GM21367 (cell line): ENCODE measurements around the gene CNTN1.
"Not testable (repeated sequence)": the region's sequence is repeated elsewhere in the genome, so short reads cannot be mapped to it uniquely, and the experiment has no call there.

Source experiments
- ATAC-seq: cut with Tn5 transposase; IDR thresholded peaks from one replicate; pipeline ENCODE4 v1.9.1; 2021; ENCODE audit not compliant: unreplicated experiment

The CNTN1 gene

DNA sequence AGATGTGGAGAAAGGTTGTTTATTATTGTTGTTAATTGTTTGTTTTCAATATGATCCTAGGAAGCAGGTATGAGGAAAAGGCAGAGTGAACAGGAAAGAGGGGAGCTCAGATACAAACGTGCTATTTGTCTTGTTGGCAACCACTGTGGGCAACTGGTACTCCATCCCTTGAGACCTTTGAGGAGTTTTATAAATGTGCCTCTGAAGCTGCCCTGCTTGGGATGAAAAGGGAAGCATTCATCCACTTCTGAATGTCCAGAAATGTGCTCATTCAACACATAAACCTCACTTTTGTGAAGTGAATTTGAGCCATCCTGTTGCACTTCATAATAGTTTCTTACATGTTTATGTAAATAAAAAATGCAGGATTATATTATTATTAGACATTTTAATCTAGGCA, 331.6 kb downstream of the CNTN1 start:
- no peak for ATAC-seq

DNA sequence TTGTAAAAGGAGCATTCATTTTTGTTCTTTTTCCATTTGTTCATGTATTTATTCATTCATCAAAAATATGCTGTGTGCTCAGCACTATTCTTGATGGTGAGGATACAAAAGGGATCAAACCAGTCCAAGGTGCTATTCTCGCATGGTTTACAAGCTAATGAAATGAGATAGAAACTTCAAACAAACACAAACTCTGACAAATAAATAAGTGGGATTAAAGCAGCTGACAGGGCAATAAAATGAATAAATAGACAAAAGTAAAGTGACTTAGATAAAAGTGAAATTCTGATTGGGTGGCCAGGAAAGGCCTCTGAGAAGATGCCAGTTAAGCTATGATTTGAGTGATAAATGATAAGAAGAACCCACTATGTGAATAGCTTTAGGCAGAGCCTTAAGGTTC, 333.9 kb downstream of the CNTN1 start:
- no peak for ATAC-seq

GRCh38 chr12:41032386-41032785, 340.1 kb downstream of the CNTN1 start:
- no peak for ATAC-seq

GRCh38 chr12:41034686-41035085, 342.4 kb downstream of the CNTN1 start:
- ATAC-seq, result no peak

DNA sequence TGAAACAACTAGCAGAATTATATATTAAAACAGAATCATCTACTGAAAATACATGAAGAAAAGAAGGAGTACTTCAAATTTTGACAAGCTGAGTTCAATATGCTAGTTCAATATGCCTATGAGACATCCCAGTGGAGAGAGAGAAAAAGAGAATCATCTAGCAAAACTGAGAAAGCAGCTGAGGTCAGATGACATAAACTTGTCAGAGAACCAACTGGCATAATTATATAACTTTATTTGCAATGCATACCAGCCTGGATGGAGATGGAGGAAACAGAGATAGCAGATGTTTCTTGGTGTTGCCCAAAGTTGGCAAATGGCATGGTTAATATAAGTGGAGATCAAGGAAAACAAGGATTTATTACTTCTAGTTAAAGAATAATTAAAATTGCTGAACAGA, 347.2 kb downstream of the CNTN1 start:
- no peak for ATAC-seq

DNA sequence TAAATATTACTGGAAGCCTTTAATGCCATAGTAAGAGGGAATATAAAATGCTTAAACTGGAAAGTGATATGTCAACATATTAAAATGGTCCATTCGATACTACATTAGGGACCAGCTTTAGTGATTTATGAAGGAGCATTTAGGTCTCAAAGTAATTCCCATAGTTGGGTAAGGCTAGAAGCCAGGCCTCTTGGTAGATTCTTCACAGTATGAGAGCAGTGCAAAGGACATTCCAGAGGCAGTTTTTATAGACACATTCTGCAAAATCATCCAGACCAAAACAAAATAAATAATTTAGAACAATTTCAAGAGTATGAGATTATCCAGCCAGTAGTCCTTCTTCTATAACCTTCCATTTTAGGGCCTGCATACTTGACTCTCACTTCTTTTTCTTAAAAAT, 353.3 kb downstream of the CNTN1 start:
- ATAC-seq, result no peak

GRCh38 chr12:41049033-41049432, 356.8 kb downstream of the CNTN1 start:
- ATAC-seq, result no peak

GRCh38 chr12:41051954-41052353, 359.7 kb downstream of the CNTN1 start:
- no peak for ATAC-seq

DNA sequence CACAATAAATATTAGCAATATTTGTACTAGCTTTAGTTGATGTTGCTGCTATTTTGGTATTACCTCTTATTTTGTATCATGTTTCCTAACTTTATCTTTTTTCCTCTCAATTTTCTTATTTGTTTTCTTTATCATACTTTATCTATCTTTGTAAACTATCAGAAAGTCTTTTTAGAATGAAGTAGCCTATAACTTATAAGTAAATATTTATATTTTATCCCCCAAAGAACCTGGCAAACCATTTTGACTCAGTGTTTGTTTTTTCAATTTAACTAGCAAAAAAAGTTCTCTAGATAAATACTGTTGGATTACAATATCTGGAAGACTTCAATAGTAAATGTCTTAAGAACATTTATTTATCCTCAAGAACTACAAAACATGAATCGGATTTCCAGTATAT, 360.2 kb downstream of the CNTN1 start:
- no peak for ATAC-seq

DNA sequence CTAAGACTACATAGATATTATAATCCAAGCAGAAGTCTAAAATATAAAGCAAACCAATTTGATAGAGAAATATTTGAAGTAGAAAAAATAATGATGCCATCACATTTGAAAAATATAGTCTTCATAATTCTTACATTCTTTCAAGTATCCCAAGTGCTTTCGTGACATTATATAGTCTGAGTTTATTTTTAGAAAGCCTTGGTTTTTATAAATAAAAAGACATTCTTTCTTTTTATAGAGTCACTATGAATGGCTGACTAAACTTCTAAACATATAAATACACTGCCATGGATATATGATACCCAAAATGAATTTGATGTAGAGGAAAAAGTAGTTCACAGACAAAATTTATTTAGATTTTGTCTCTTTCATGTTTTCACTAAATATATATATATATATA, 360.8 kb downstream of the CNTN1 start:
- no peak for ATAC-seq

DNA sequence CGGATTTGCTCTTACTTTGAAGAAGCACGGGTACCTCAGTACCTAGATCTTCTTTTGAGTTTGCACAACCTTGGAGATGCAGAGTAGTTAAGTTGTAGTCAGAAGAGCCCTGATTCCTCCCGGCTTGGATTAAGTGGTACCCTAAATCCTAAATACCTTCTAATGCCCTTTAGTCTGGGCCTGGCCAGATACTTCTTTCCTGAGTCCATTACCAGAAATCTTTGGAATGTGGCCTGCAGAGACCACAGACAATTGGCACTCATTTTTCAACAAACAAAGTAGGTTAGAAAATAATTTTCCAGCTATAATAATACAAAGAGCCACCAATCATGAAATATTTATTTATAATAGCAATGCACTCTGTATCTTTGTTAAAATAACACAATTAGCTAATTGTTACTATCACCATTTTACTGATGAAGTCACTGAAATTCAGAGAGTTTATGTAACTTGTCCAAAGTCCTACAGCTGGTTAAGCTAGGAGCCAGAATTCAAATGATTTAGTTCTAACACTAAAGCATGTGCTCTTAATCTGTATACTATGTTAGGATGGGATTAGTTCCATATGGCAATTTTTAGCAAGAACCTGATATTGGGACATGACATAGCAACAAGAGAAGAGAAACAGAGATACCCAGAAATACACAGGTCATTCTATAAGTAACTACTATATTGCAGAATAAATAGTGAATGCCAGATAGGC, 363.8 kb downstream of the CNTN1 start:
- ATAC-seq, result no peak

- no peak for ATAC-seq
Measured at GRCh38 chr12:41058266-41058665, 366.0 kb downstream of the CNTN1 start.

GRCh38 chr12:41061192-41061591, 369.0 kb downstream of the CNTN1 start:
- no peak for ATAC-seq

DNA sequence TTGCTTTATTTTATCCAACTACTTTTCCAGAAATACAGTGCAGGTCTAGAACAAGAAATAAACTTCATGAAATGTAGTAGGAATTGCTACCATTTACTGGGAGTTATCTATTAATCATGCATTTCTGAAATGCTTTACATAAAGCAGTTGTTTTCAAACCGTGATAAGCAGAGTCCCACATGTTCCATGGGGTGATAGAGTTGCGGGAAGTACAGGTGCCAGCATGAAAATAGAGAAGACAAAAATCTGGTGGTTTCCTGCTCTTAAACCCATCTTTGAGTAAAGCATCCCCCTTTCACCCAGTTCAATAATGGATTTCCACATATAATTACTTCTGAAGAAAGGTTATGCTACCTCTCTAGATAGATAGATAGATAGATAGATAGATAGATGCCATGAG, 372.2 kb downstream of the CNTN1 start:
- ATAC-seq, result no peak

DNA sequence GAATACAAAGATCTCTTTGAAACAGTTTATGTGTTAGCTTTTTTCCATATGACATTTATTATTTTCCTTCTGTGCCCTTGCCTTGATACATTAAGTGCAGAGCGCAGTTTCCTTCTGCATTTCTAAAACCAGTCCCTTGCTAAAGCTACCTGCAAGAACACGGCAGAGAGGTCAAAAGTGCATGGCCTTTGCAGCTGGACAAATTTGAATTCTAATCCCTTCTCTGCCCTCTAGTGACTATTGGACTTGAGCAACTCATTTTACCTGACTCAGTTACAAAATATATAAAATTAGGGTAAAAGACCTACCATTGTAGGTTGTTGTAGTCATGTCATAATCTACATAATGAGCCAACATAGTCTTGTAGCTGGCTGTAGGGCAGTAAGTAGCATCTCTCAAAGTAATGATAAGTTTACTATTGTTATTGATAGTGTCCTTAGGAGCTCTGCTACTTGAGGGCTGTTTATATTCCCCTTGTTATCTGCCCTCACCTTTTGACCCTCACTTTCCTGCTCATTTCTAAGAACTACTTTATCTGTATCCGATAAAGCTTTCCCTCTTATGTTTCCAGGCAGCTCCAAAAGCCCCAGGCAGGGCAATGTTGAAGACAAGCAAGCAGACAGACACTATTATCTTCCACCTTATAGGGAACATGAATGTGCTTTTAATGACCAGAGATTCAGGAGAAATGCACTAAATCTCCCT, 375.9 kb downstream of the CNTN1 start:
- ATAC-seq, result no peak

GRCh38 chr12:41073633-41074472, 381.6 kb downstream of the CNTN1 start:
- no peak for ATAC-seq

- ATAC-seq, result no peak
Measured at GRCh38 chr12:41074473-41074769, 382.2 kb downstream of the CNTN1 start.

DNA sequence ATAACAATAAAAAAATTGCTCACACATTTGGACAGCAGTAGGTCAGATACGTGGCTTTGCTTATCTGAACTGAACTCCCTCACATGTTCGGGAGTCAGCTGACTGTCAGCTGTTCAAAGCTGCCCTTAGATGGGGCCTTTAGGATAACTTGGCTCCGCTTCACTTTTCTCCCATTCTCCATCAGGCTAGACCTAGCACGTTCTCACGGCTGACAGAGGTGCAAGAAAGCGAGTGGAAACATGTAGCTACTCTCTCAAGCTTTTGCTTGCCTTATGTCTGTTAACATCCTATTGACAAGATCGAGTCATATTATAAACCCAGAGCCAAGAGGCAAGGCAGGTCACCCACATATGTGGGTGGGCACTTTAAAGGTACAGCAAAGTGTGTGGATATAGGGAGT, 383.9 kb downstream of the CNTN1 start:
- no peak for ATAC-seq

DNA sequence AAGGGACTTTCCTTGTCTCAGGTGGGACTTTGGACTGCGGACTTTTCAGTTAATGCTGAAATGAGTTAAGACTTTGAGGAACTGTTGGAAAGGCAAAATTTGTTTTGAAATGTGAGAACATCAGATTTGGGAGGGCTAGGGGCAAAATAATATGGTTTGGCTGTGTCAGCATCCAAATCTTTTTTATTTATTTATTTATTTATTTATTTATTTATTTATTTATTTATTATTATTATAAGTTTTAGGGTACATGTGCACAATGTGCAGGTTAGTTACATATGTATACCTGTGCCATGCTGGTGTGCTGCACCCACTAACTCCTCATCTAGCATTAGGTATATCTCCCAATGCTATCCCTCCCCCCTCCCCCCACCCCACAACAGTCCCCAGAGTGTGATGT, 389.0 kb downstream of the CNTN1 start:
- ATAC-seq, result not testable (repeated sequence)

DNA sequence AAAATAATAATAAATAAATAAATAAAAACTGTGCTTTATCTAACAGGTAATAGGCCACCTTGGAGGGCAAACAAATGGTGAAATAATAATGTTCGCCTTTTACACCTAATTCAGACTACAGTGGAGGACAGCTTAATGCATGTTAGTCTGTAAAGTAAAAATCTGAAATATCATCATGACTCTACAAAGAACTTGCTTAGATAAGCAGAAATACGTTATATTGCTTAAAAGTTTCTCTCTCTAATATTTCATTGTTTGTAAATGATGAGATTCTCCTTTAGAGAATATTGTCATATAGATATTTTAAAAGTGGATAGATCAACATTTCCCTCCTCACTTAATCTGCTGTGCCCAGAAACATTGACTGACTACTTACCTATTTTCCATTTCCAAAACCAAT, 397.2 kb downstream of the CNTN1 start:
- no peak for ATAC-seq

DNA sequence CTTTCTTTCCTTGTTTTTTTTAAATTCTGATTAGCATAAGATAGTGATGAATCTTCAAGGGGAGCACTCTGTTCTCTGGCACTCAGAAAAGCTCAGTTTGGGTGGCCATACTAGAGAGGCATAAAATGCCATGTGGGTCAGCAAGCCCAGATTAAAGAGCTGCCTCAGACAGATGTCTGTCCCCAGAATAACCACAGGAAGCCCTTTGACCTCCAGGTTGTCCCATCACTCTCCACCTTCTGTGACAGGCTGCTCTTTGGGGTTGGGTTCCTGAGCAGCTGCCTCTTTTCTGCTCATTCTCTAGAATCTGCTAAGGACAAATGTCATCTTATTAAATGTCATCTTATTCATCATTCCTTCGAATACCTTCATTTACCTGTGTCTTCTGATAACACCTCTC, 399.9 kb downstream of the CNTN1 start:
- no peak for ATAC-seq

- ATAC-seq, result no peak
Measured at GRCh38 chr12:41096797-41097196, 404.6 kb downstream of the CNTN1 start.
